Mucosa of descending colon (tissue), 3 donors: ENCODE data around the gene OSBPL7. TPM values are rescaled to one million over a fixed set of nuclear protein-coding genes. Genes with fewer than 3 reads are reported as not detected.

Experiments used
- ATAC-seq: fragments of 200-7000 bp; cut with Tn5 transposase; one replicate; pipeline ENCODE4 v1.9.1; 2020; ENCODE audit warnings: mild to moderate bottlenecking, moderate library complexity
- DNase-seq, 3 donors: peaks; one replicate each; pipeline ENCODE4 v3.0.0-alpha.2; 2020
- H3K36me3 ChIP-seq: fragments of 200-600 bp; one replicate; pipeline ENCODE4 v1.8.0; 2021; ENCODE audit warnings: low read depth, mild to moderate bottlenecking
- H3K4me1 ChIP-seq: fragments of 200-600 bp; one replicate; pipeline ENCODE4 v1.8.0; 2021; ENCODE audit warnings: low read depth, mild to moderate bottlenecking
- H3K4me3 ChIP-seq: fragments of 200-600 bp; one replicate; pipeline ENCODE4 v1.8.0; 2021; ENCODE audit warnings: mild to moderate bottlenecking
- H3K9me3 ChIP-seq: fragments of 200-600 bp; one replicate; pipeline ENCODE4 v1.8.0; 2021; ENCODE audit warnings: mild to moderate bottlenecking
- CTCF ChIP-seq: fragments of 200-600 bp; IDR thresholded peaks from one replicate; pipeline ENCODE4 v1.8.0; 2022; ENCODE audit warnings: antibody characterized with exemption, mild to moderate bottlenecking
- intact Hi-C, 2 donors: fragments of 100-400 bp; cut with DNase I in 1 of 2; cut with micrococcal nuclease in 1 of 2; formaldehyde crosslinking; loops; one replicate each; pipeline versions ENCODE4 v1.11.0 to v1.11.1; 2022; cut with DNase I, micrococcal nuclease
- total RNA-seq, 3 donors: library from RNA; stranded (reverse); fragmentation: NEBNext Ultra II Directional in 2 of 3; extraction: Animal tissue kit (Norgen Biotek cat#: 25700) in 2 of 3; gene quantifications; one replicate each; pipeline versions ENCODE4 v1.2.1 to v1.2.4, GENCODE V29; 2021 to 2023
- donor health status: DM: no; HTN: no; CAD: no; lungs with moderate emphysema.
- donor health status: DM: no; HTN: no; CAD: no.
- donor health status: DM: no; HTN: yes; CAD: no.

Gene OSBPL7
- total RNA-seq, 3 donors from 2014 or later = 38.2 to 85.5 (median 71.1) TPM

- no peak for DNase-seq
- intact Hi-C loops = no loop called here
- H3K4me1 ChIP-seq = no peaks in the 10 kb centered on the region
- H3K4me3 ChIP-seq = no peak overlapping the region
- no peak for TF ChIP-seq CTCF
- no peak for ATAC-seq
- H3K36me3 ChIP-seq = no peaks in the 10 kb centered on the region
- H3K9me3 ChIP-seq = no peaks in the 10 kb centered on the region
These were observed 45.3 kb upstream of the OSBPL7 start for GRCh38 chr17:47866941-47867340.

GRCh38 chr17:47864791-47865216 is 43.2 kb upstream of the OSBPL7 start:
- no peak overlapping the region for H3K4me3 ChIP-seq
- no peaks in the 10 kb centered on the region for H3K36me3 ChIP-seq
- no peaks in the 10 kb centered on the region for H3K4me1 ChIP-seq
- ATAC-seq = peak; percentile 54
- no peak for TF ChIP-seq CTCF
- no peak for DNase-seq
- H3K9me3 ChIP-seq = no peaks in the 10 kb centered on the region
- intact Hi-C loops = no loop called here

- H3K4me3 ChIP-seq = no peak overlapping the region
- peak; percentile 65 for ATAC-seq
- no peaks in the 10 kb centered on the region for H3K4me1 ChIP-seq
- TF ChIP-seq CTCF = no peak
- H3K9me3 ChIP-seq = no peaks in the 10 kb centered on the region
- intact Hi-C loops = no loop called here
- no peak for DNase-seq
- H3K36me3 ChIP-seq = no peaks in the 10 kb centered on the region
These were observed 41.2 kb upstream of the OSBPL7 start for GRCh38 chr17:47862621-47863440.

- H3K9me3 ChIP-seq = no peaks in the 10 kb centered on the region
- no peak for ATAC-seq
These were observed 38.8 kb upstream of the OSBPL7 start for GRCh38 chr17:47860386-47860785.

GRCh38 chr17:47857551-47858455 is 36.2 kb upstream of the OSBPL7 start:
- intact Hi-C loops = no loop called here
- Histone ChIP-seq H3K4me3 (no peak overlapping the region), H3K4me1 (no peaks in the 10 kb centered on the region), H3K36me3 (no peaks in the 10 kb centered on the region), H3K9me3 (no peaks in the 10 kb centered on the region)
- DNase-seq (no peak), ATAC-seq (no peak)
- TF ChIP-seq CTCF = no peak

More at GRCh38 chr17:47860386-47860785, 38.8 kb upstream of the OSBPL7 start:
- Histone ChIP-seq H3K4me1 (no peaks in the 10 kb centered on the region), H3K36me3 (no peaks in the 10 kb centered on the region), H3K4me3 (no peak overlapping the region)
- DNase-seq = no peak
- intact Hi-C loops = no loop called here
- no peak for TF ChIP-seq CTCF
